ENCODE results near the gene ZBTB1. TPM values are rescaled to one million over a fixed set of nuclear protein-coding genes. Genes with fewer than 3 reads are reported as not detected.

ZBTB1 gene
- total and polyA plus RNA-seq, 2 experiments from 2014 or later = 37.5 to 60.0 TPM

DNA sequence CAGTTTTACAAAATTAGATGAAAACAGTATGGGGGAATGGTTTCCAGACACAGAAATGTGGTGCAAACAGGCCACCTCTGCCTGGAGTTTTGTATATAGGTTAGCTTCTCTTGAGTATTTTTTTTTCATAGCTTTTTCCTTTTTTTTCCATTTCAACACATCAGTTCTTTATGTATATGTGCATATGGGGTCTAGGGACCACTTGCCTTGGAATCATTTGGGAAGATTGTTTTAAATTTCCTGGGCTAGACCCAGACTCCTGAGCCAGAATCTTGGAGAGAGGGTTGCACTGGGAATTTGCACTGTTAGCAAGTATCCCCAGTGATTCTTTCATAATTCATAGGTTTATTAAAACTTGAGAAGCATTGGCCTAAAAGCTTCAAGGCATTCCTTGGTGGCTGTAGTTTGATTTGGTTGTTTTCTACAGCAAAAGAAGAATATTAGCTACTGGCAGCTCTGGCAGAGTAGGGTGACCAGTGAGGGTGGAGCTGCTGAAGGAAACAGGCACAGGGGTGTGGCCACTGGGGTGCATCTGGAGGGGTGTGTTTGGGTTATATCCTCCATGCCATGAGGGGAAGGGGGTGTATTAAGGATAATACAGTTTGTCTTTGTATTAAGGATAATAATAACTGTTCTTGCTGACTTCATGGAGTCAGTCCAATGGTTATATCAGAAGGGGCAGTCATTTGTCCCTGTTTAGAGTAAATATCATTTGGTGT, 68.0 kb downstream of the ZBTB1 start:
- Histone ChIP-seq H3K36me3 (ENCODE audit: low read depth) (no peaks in the 10 kb centered on the region), H3K9me2 (ENCODE audit: insufficient read depth) (no peaks in the 10 kb centered on the region), H3K4me2 (ENCODE audit: unreplicated experiment) (no peak overlapping the region), H3K27ac (no peak overlapping the region), H3K9me3 (ENCODE audit: low read depth) (no peaks in the 10 kb centered on the region), H3K27me3 (replicated peaks; ENCODE audit: insufficient read depth) (no peaks in the 10 kb centered on the region), H3K9ac (no peak overlapping the region), H3F3A (ENCODE audit: insufficient read depth) (peaks cover 9% of the 10 kb centered on the region), H4K20me1 (ENCODE audit: insufficient read depth) (no peaks in the 10 kb centered on the region), H3K79me2 (ENCODE audit: insufficient read depth) (no peaks in the 10 kb centered on the region), H2AFZ (no peak overlapping the region), H3K4me1 (ENCODE audit: insufficient read depth) (peaks cover 22% of the 10 kb centered on the region), H3K4me3 (no peak overlapping the region)
- DNase-seq = no peak
- in situ Hi-C loops (cut with MboI) = no loop called here
- no peak for TF ChIP-seq EZH2phosphoT487 (IDR thresholded peaks at IDR 0.05; ENCODE audit: insufficient read depth, low read depth)
- no peak for TF ChIP-seq EZH2 (IDR thresholded peaks at IDR 0.05; ENCODE audit: insufficient read depth, poor library complexity, severe bottlenecking)

- WGBS, 2 experiments (ENCODE audit: low coverage in 1 of 2, low lambda C conversion rate in 2 of 2, missing lambda C conversion rate in 2 of 2) = 92 to 98% methylated on average over 3 of the region's 3 CpGs
Observed at GRCh38 chr14:64573109-64573508, 68.5 kb downstream of the ZBTB1 start.

More at GRCh38 chr14:64573109-64573508, 68.5 kb downstream of the ZBTB1 start:
- Histone ChIP-seq H3F3A (ENCODE audit: insufficient read depth) (peaks cover 9% of the 10 kb centered on the region), H3K9ac (no peak overlapping the region), H3K36me3 (ENCODE audit: low read depth) (no peaks in the 10 kb centered on the region), H3K4me2 (ENCODE audit: unreplicated experiment) (no peak overlapping the region), H4K20me1 (ENCODE audit: insufficient read depth) (no peaks in the 10 kb centered on the region), H3K4me3 (no peak overlapping the region), H3K9me2 (ENCODE audit: insufficient read depth) (no peaks in the 10 kb centered on the region), H3K4me1 (ENCODE audit: insufficient read depth) (peaks cover 19% of the 10 kb centered on the region), H3K27me3 (replicated peaks; ENCODE audit: insufficient read depth) (no peaks in the 10 kb centered on the region), H3K9me3 (ENCODE audit: low read depth) (no peaks in the 10 kb centered on the region), H3K79me2 (ENCODE audit: insufficient read depth) (no peaks in the 10 kb centered on the region), H3K27ac (no peak overlapping the region), H2AFZ (no peak overlapping the region)
- TF ChIP-seq EZH2 (IDR thresholded peaks at IDR 0.05; ENCODE audit: insufficient read depth, poor library complexity, severe bottlenecking) = no peak
- TF ChIP-seq EZH2phosphoT487 (IDR thresholded peaks at IDR 0.05; ENCODE audit: insufficient read depth, low read depth) = no peak
- no peak for DNase-seq
- in situ Hi-C loops (cut with MboI) = no loop called here

Small RNA genes lying within 50 kb of the gene (small RNA-seq; reads per million reads assigned to genes)
- not detected for gene AL049869.4 (ENCODE audit: low read depth, low replicate concordance)

Other genes with a start within 250 kb of the ZBTB1 start
- not detected in 2 replicates for gene ESR2, start 210.4 kb upstream of the ZBTB1 start, total RNA-seq (2014; rRNA removed; shearing (Covaris generic))
- not detected in 2 replicates for gene ESR2, start 210.4 kb upstream of the ZBTB1 start, polyA plus RNA-seq (2016; fragmentation: Nextera tagmentation; extraction: Ambion mirVana)
- 23.4 and 24.1 TPM in 2 replicates for gene MTHFD1, start 116.4 kb upstream of the ZBTB1 start, total RNA-seq (2014; rRNA removed; shearing (Covaris generic))
- 45.6 and 52.9 TPM in 2 replicates for gene MTHFD1, start 116.4 kb upstream of the ZBTB1 start, polyA plus RNA-seq (2016; fragmentation: Nextera tagmentation; extraction: Ambion mirVana)
- gene AKAP5, start 39.3 kb upstream of the ZBTB1 start, total RNA-seq (2014; rRNA removed; shearing (Covaris generic)) = 0.22 and 0.89 TPM in 2 replicates
- gene AKAP5, start 39.3 kb upstream of the ZBTB1 start, polyA plus RNA-seq (2016; fragmentation: Nextera tagmentation; extraction: Ambion mirVana) = 0.08 and 0.19 TPM in 2 replicates
- 3.6 and 7.0 TPM in 2 replicates for gene ZBTB25, start 932 bp upstream of the ZBTB1 start, total RNA-seq (2014; rRNA removed; shearing (Covaris generic))
- 8.0 and 12.5 TPM in 2 replicates for gene ZBTB25, start 932 bp upstream of the ZBTB1 start, polyA plus RNA-seq (2016; fragmentation: Nextera tagmentation; extraction: Ambion mirVana)
- 28.1 and 28.9 TPM in 2 replicates for gene HSPA2, start 36.0 kb downstream of the ZBTB1 start, total RNA-seq (2014; rRNA removed; shearing (Covaris generic))
- gene HSPA2, start 36.0 kb downstream of the ZBTB1 start, polyA plus RNA-seq (2016; fragmentation: Nextera tagmentation; extraction: Ambion mirVana) = 29.3 and 31.4 TPM in 2 replicates
- gene PPP1R36, start 45.2 kb downstream of the ZBTB1 start, total RNA-seq (2014; rRNA removed; shearing (Covaris generic)) = 1.6 TPM in 1 of 2 replicates, not detected in the other
- 1.8 and 2.0 TPM in 2 replicates for gene PPP1R36, start 45.2 kb downstream of the ZBTB1 start, polyA plus RNA-seq (2016; fragmentation: Nextera tagmentation; extraction: Ambion mirVana)
- gene PLEKHG3, start 199.7 kb downstream of the ZBTB1 start, total RNA-seq (2014; rRNA removed; shearing (Covaris generic)) = 4.6 and 6.9 TPM in 2 replicates
- gene PLEKHG3, start 199.7 kb downstream of the ZBTB1 start, polyA plus RNA-seq (2016; fragmentation: Nextera tagmentation; extraction: Ambion mirVana) = 2.1 and 2.4 TPM in 2 replicates